Daoy (cell line): ENCODE measurements around the gene CRADD. TPM values are rescaled to one million over a fixed set of nuclear protein-coding genes. Genes with fewer than 3 reads are reported as not detected.

Source experiments
- DNase-seq: peaks from one replicate; pipeline ENCODE4 v3.0.0-alpha.2; 2015; ENCODE audit warnings: low read depth
- total RNA-seq: library from RNA; depleted of rRNA; stranded (reverse); fragments of >200 nt; shearing (Covaris generic); gene quantifications from 2 replicates; pipeline ENCODE4 v1.2.3, GENCODE V29; 2014

The CRADD gene
- total RNA-seq, 1 experiment from 2014 or later: 12.6 TPM

DNA sequence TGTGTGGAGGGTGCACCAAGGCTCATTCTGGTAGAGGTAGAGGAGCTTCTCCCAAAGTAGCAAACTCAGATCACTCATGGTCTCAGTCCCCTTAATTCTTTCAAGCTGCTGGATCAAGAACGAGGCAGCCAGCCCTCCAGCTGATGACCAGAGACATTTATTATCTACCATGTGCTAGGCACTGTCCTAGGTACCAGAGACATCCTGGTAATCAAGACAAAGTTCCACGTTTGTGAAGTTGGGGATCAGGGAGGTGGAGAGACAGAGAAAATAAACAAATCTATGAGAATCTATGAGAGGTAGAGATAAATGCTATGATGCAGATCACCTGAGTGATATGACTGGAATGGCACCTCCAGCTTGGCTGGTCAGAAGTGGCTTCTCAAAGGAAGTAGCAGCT lies 130.2 kb downstream of the CRADD start:
- DNase-seq: no peak

DNA sequence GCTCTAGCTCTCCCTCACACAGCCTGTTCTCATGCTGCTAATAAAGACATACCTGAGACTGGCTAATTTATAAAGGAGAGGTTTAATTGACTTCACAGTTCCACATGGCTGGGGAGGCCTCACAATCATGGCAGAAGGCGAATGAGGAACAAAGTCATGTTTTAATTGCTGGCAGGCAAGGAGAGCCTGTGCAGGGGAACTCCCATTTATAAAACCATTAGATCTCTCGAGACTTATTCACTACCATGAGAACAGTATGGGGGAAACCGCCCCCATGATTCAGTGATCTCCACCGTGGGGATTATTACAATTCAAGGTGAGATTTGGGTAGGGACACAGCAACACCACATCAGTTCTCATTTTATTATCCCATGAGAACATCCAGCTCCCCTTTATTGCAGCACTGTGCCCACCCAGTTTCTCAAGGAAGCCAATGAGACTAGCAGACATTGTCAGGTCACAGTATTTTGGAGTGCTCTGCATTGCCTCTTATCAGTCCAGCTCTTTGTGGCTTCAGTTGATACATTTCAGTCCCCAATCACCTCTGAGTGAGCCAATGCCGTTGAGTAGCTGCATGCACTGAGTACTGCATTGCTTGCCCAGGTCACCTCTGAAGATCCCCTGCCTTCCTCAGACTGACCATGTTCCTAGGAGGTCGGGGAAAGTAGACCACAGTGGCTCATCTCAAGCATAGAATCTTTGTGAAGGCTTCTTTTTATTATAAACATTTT lies 131.2 kb downstream of the CRADD start:
- no peak for DNase-seq

DNA sequence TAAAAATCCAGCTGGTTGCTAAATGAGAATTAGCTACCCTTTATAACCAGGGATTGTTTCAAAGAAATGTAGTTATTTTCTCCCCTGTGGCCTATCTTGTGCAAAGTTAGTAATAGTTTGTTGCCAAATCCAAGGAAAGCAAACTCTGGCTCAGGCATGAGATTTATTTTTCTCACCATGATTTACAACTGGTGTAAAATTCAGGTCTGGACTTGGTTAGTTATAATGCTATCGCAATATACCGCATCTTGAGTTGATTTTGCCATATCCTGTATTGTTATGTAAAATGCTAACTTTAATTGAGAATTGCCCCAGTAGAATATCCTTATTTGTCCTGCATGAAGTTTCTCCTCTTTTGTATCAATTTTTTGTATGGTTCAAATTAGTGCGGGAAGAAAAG lies 135.5 kb downstream of the CRADD start:
- no peak for DNase-seq

DNA sequence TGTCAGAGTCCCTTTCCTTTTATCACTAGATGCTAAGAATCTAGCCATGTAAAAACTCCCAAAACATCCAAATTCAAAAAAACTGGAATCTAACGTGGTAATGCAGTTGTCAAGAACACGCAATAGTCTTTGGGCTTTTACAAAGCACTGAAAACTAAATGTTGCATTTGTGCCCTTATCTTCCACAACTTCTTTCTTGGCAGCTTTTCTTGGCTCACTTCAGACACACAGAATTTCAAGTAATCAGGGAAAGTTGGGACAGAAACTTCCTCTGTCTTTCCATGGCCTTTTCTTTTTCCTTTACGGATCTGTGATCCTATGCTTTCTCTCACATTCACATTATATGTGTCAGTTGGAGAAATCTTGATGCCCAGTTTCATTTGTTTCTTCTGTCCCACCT lies 136.0 kb downstream of the CRADD start:
- DNase-seq: no peak

DNA sequence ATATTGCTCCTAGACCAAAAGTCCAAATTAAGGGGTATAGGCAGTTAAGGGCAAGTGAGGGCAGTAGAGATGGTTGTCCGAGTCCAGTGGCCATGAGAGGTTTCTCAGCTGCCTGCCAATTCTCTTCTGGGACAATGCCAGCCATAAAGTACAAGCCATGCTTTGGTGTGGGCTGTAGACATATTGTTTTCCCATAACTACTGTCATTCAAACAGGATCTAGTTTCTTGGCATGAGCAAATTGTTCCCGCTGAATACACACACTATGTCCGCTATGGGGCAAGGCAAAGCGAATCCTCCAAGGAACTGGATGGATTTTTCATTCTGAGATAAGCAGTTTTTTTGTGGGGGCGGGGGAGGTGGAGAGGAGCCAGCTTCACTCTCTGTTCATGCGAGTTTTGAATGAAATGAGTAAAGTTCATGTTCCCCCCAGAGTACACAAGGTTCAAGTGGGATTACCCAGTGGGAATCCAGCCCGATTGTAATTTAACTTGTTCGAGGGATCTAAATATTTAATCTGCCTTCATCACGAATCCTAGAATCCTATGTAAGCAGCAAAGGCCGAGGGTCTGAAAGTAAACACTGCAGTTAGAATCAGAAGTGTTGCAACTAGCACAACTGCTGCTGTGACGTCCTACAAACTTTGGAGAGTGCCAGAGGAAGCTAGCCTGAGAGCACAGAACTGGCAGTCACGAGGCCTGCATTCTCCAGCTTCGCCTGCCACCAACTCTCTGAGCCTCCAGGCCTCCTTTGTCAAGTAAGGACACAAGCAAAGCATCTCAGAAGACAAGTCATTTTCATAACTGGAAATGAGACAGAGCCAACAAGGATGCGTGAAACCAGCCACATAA lies 137.0 kb downstream of the CRADD start:
- DNase-seq: peak; percentile 32

DNA sequence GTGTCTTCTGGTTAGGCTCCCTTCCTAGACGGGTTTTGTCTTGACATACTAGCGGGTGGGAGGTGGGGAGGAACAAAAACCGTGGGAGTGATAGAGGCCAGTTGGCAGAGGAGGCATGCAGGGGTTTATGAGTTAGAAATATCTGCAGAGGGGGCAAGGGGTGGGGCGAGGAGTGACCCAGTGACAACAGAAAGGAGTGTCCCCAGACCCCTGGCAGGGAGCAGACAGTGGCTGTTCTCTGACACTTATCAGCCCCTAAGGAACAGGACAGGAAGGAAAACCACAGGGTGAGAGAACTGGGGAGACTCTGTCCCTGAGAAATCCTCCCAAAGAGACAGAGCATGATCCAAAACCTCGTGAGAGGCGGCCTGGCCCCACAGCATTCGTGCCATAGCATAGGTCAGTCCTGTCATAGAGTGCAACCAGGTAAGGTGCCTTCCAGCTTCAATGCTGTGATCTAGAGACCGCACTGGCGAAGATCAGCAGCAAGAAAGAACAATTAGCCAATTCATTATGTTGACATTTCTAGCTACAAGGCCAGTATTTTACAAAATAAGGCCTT lies 141.4 kb downstream of the CRADD start:
- DNase-seq: no peak

DNA sequence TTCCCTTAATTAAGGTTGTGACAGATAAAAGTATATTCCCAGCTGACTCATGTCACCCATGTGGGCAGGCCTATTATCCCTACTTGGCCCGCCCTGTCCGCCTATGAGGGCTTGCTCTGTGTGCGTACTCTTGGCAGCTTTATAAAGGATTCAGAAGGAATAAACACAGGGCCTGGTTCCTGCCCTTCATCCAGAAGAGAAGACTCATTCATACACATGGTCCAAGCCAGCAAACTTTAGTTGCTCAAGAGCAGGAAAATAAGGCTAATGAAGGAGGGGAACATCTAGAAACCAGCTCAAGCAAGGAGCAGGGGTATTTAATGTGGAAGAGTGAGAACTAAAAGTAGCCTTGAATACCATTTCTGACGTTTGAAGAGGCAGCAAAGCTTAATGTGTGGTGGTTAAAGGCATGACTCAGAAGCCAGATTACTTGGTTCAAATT lies 141.9 kb downstream of the CRADD start:
- peak; percentile 53 for DNase-seq

DNA sequence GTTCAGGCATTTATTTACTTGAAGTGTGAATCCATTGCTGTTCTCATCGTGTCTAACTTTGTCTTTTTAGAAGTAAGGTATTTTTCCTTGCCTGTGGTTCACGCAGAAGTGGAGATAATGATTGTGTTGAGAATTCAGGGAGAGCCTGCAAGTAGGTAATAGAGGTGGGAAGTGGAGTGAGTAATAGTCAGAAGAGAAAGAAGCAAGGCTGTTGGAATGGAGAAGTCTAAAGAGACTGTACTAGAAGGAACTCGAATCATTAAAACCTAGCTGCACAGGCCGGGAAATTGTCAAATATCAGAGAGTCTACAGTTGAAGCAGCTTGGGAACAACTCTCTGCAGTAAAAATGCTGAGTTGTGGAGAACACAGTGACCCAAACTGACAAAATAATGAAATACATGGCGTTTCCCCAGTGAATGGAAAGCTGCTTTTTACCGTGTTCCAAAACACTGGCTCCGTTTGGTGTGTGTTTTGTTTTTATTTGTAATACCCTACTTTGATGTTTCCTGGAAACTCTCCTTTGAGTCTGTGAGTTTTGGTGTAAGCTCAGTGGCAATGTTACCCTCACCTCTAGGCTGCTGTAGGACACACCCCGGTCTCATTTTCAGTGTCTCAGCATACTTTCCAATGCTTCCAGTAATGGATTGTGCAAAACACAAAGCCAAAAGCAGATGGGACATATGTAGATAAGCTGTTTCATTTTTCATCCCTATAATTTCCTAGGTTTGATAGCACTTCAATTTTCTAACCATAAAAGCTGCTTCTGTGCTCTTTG lies 146.6 kb downstream of the CRADD start:
- DNase-seq: no peak

DNA sequence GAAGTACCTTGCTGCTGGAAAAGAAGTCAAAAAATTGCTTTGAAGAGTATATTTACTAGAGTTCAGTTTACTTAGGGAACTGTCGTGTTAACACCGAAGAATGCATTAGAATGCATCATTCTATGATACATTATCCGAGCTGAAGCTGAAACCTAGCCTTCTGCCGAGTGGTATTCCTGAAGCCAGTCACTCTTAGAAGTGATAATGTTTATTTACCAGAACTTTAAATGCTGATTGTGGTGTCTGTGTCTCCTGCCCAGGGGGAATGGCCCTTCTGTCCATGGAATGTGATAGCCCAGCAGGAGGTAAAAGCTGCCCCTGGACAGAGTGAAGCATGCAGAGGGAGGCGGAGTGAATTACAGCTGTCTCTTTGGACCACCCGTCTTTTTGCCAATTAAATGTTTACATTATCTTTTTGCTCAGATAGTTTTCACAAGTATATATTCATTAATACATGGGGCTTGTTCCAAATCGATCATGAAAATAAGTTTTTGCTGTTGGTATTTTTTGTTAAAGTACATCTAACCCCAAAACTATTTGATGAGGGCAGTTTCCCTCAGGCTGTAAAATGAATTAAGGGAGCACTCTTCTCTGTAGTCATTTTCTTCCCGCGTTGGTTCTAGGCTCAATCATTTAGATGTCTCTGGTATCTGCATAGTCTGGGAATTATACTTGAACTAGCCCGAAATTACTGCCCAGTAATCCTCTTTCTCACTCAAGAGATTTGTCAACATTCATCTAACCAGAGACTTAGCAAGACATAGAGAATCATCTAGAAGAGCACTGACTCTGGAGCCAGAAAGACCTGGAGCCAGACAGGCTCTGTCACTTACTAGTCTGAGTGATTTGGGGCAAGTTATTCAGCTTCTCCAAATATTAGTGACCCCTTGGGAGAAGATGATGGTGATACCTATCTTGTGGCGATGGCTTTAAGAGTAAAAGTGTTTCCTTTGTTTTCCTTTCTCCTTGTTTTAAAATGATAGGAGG lies 147.6 kb downstream of the CRADD start:
- peak; percentile 63 for DNase-seq

DNA sequence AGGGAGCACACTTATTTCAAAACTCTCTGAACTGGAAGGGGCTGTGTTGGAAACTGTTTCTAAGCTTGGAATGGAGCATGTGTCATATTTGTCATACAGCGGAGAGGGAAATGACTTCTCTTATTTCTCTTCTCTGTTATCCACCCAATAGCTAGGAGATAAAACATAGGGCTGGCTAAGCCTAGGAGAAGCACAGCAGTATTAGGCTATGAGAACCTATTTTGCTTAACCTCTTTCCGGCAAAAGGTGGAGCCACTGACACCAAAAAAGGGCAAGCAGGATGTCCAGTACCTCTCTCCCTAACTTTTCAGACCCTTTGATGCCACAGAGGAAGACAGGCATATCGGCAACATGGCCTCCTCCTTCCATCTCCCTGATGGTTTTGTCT lies 148.3 kb downstream of the CRADD start:
- no peak for DNase-seq

DNA sequence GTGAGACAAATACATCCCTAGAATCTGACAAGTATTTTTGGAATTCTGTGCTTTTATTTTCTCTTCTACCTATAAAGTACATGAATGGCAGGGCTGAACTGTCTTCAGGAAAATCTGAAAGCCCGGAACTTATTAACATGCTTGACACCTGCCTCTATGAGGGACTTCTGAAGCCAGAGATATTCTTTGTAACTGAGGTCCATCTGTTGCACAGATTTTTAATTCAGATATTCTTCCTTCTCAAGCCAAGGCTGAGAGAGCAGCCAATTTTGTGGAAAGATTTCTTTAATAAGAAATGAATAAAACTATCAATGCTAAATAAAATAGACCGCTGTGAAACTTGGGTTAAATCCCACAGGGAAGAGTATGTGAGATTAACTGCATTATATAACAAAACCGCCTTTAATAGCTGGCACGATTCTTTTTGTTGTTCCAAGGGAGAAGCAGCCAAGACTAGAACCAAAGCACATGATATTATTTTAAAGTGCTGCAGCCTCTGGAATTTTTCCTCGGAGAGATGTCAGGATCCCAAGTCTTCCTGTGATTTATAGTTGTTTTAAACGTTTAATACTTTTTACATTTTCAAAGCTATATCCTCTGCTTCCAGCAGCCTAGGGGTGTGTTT lies 148.9 kb downstream of the CRADD start:
- DNase-seq: no peak

DNA sequence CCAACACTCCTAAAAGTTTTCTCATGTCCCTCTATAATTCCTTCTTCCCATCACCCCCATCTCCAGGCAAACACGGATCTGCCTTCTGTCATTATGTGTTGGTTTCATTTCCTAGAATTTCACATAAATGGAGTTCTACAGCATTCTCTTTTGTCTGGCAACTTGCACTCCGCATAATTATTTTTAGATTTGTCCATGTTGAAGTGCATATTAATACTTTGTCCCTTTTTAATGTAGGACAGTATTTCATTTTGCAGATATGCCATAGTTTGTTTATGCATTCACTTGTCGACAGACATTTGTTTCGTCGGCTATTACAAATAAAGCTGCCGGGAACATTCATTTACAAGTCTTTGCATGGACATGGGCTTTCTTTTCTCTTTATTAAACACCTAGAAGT lies 150.0 kb downstream of the CRADD start:
- DNase-seq: no peak

DNA sequence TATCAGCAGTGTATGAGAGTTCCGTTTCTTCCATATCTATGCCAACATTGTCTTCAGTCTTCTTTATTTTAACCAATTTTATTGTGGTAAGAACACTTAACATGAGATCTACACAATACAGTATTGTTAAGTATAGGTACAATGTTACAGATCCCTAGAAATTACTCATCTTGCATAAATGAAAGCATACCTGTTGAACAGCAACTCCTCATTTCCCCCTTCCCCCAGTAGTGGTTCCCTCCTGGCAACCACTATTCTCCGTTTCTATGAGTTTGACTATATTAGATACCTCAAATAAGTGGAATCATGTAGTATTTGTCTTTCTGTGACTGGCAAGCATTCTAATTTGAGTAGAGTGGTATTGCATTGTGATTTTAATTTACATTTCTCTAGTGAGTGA lies 150.5 kb downstream of the CRADD start:
- DNase-seq: no peak

DNA sequence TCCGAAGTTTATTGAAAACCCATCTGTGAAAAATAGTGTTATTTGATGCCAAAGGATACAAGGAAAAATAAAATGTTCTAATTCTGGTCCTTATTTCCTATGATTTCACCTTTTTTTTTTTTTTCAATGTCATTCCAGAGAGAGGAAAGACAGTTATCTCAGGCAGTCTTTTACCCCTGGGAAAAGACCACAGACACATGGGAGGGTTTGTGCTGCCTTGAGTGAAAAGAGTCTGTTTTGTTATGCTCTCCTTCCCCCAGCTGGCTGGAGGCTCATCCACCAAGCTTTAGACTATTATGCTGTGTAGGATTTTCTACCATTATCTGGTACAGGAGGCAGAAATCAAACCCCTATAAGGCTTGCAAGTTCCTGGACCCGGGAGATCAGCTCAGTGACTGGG lies 151.8 kb downstream of the CRADD start:
- DNase-seq: no peak

DNA sequence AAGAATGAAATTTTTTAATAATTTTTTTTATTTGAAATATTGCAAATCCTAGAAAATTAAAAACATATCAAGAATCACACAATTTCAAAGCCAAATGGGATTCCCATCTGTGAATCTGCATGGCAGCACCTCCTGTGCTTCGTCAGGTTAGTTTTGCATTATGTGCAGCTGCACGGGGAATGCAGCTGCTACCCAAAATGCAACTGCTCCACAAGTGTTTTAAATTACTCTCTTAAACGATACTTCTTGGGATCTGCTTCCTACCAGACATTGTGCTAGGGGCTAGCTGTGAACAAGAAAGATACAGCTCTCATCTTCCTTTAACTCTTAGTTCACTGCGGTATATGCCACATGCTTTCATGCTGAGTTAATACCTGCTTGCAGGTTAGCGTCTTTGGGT lies 154.2 kb downstream of the CRADD start:
- no peak for DNase-seq

DNA sequence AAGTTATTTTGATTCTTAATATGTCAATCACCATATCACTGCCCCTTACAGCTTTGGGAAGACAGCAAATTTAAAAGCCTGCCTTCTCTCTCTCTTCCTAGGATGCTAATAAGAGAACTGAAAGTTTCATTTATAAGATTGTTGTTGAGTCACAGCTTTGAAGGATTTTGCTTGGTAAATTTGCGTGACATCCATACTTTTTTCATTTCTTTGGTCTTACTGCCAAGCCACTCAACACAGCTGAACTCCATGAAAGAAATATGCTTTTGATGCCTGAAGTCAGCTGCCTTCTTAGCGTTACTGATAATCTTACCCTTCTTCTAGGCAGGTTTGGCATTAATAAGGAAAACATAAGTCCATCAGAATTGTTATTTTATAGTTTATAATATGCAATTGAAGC lies 155.0 kb downstream of the CRADD start:
- DNase-seq: no peak

DNA sequence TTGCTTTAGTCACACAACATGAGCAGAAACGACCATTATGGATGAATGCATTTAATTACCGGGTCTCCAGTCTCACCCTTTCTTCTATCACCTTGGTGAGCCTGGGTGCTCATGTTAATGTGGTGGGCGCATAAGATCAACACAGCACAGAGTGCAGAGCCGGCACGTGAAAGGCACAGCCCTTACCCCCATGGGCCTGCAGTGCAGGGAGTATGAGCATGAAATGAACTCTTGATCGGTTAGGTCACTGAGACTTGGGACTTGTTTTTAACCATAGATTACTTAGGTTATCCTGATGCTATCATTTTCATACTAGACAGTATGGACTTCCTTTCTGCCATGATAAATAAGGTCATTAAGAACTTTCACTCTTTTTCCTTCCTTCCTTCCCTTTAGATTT lies 156.8 kb downstream of the CRADD start:
- DNase-seq: no peak

DNA sequence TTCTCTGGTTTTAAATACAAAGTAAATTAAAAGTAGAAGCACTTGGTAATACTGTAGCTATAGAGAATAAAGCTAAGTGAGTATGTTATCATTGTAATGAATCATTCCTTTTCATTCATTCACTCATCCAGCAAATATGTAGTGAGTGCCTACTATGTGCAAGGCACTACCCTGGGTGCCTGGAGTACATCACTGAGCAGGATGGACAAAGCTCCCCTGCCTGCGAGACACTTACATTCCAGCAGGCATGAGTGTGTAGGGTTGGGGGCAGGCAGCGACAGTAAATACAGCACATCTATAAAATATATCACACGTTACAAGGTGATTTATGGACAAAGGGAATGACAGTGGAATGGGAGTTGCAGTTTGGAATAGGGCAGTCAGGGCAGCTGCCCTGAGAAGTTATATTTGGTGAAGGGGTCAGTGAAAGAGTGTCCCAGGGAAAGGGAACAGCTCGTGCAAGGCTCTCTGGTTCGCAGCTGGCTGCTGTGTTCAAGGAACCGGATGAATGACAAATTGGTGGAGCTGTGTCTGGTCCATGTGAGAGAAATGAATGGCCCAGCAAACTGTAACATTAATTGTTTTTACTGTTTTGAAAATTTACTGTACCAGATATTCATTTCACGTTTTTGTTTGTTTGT lies 159.6 kb downstream of the CRADD start:
- no peak for DNase-seq

DNA sequence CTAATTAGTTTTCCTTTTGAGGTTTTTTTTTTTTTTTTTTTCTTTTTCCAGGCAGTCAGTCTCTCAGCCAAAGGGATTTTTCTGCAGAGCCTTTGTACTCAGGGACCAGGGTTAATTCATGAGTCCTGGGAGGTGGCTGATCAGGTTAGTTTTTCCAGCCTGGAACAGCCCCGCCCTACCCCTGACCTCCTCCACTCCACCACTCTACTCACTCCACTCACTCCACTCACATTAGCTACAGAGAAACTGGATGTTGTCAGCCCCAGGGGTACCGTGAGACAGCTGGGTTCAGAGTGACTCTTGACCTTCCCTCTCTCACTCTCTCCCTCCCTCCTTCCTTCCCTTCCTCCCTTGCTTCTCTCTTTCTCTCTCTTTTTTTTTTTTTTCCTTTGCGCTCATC lies 161.0 kb downstream of the CRADD start:
- no peak for DNase-seq

DNA sequence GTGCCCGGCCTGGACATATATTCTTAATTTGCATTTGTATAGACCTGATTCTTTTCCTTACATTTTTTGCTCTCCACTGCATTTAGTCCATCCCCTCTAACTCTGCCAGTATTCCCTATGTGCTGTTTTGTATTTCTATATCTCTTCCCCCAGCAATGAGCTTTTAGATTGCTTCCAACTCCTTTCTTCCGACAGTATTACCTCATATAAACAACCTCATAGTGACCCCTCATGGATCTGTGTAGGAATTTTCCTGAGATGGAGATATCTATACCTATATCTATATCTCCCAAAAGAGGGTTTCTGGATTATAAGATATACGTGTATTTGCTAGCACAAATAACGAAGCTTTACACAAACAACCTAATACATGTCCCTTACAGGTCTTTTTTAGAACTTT lies 161.9 kb downstream of the CRADD start:
- no peak for DNase-seq
